SHP77 (cell line): ENCODE results near the gene JAKMIP2.

Source experiments
- DNase-seq, 2 experiments: peaks; one replicate each; lab custom pipeline; 2025; lab: John Stamatoyannopoulos, UW

JAKMIP2 gene

DNA sequence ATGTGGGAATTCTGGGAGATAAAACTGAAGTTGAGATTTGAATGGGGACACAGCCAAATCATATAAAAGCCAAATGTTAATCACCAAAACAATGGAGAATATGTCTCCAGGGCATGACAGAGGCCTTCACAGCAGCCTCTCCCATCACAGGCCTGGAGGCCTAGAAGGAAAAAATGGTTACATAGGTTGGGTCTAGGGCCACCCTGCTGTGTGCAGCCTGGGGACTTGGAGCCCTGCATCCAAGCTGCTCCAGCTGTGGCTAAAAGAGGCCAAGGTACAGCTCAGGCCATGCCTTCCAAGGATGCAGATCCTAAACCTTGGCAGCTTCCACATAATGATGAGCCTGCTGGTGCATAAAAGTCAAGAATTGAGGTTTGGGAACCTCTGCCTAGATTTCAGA is 85.1 kb downstream of the JAKMIP2 start:
- DNase-seq: no peak

DNA sequence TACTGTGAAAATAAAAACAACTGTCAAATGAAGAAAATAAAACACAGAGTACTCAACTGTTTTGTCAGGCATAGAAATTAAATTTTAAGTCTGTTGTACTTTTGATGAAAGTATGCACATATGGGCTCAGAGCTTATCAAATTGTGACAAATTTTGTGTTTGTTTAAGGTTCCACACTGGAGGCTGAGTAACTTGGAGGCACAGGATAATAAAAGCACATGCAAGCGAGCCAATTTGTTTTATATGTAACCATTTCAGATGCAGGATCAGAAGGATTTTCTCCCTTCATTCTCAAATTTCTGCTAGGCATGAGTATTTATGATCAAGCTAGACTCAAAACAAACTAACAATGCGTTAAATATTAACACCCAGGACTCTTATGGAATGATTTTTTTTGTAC is 87.8 kb downstream of the JAKMIP2 start:
- DNase-seq: no peak

GRCh38 chr5:147693233-147693632 is 89.3 kb downstream of the JAKMIP2 start:
- no peak for DNase-seq

DNA sequence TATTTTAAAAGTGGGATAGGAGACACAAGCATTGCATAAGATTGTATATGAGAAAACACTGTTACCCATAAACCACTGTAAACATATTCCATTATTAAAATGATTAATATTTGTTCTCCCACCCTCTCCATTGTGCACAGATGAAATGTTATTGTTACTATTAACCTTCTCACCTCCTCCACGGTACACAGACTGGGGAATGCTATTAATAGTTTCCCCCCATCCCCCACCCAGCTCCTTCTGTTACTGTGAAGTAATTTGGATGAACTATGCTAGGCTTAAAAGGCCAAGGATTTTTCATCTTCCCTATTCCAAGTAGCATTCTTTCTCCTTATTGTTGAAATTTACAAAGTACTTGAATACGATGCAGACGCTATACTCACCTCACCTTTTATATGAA is 91.4 kb downstream of the JAKMIP2 start:
- DNase-seq: no peak

DNA sequence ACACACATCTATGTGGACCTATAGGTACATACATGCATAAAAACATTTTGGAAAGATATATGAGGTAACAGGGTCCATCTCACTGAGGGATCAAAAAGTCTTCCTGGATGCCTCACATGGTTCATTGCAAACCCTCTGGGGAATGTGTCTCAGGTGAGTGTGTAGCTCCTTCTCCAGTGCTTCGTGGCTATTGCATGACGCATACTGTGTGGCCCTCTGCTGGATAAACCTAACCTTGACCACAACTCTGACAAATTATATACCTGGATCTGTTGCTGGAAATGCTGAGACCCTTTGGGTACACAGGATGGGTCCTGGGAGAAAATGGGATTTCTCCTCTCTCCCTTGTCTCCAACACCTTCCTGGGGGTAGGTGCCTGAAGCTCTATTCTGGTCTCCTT is 91.9 kb downstream of the JAKMIP2 start:
- peak; percentile 2 to 16 for DNase-seq

DNA sequence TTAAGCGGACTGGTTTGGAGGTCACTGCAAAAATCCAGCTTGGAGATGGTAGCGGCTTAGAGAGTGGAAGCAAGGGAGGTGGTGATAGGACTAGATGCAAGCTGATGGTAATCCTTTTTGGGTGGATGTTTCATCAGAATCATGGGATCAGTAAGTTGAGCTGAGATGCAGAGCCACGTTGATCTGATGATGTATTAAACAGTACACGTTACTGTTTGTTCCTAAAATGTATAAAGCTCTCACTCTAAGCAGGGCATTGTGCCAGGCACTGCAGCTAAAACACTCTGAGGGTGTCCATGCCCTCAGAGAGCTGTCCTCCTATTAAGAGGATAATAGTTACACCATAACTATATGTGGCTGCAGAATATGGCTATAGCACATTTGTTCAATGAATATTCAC is 93.1 kb downstream of the JAKMIP2 start:
- DNase-seq: no peak

- DNase-seq: no peak
These were observed 93.7 kb downstream of the JAKMIP2 start for GRCh38 chr5:147688656-147689356.

DNA sequence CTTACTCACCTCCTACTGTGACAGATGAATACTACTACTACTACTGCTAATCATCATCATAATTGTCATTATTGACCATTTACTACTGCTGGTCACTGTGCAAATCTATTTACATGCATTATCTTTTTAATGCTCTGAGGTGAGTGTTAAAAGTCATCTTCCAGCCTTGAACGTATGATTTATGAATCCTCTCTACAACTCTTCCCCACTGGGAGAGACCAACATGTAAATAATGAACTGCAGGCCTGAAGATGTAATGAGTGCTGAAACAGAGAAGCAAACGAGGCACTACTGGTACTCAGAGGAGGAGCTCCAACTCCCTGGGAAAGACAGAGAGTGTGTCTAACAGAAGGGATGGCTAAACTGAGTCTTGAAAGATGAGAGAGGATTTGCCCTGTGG is 95.4 kb downstream of the JAKMIP2 start:
- no peak for DNase-seq

- no peak for DNase-seq
These were observed 96.1 kb downstream of the JAKMIP2 start for GRCh38 chr5:147686421-147686820.

GRCh38 chr5:147685993-147686392 is 96.5 kb downstream of the JAKMIP2 start:
- DNase-seq: no peak

- DNase-seq: no peak
These were observed 107.4 kb downstream of the JAKMIP2 start for GRCh38 chr5:147675168-147675567.

DNA sequence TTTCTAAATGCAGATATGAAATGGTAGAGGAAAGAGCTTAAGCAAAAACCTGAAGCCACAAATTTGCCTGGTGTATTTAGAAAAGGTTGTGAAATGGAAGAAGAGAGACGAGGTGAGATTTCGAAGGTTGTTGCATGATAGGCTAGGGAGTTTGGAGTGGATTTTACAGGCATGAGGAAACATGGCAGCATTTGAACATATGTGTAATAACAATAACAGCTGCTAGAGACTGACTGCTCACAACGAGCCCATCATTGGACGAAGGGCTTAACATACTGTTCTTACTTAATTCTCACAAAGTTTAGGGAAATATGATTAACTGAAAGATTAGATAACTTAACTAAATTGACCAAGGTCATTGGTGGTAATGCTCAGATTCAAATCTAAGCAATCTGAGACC is 108.1 kb downstream of the JAKMIP2 start:
- no peak for DNase-seq

- no peak for DNase-seq
These were observed 108.7 kb downstream of the JAKMIP2 start for GRCh38 chr5:147673791-147674190.

GRCh38 chr5:147673266-147673665 is 109.3 kb downstream of the JAKMIP2 start:
- peak; percentile 11 to 18 for DNase-seq

GRCh38 chr5:147671365-147671764 is 111.2 kb downstream of the JAKMIP2 start:
- no peak for DNase-seq

DNA sequence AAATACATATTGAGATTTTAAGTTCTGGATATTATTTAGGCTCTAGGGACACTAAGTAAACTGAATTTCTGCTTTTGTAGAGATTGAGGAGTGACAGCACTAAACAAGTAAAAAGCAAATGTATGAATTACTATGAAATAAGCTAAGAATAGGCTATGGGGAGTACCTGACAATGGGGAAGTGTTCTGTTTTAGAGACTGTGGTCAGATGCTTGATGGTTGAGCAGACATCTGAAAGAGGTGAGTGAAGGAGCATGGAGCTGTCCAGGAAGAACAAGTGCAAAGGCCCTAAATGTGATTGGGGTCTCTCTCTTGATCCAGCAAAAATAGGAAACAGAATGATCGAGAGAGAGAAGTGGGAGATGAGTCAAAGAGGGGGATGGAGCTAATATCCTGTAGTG is 111.7 kb downstream of the JAKMIP2 start:
- DNase-seq: no peak

- DNase-seq: no peak
These were observed 113.2 kb downstream of the JAKMIP2 start for GRCh38 chr5:147669169-147669869.

DNA sequence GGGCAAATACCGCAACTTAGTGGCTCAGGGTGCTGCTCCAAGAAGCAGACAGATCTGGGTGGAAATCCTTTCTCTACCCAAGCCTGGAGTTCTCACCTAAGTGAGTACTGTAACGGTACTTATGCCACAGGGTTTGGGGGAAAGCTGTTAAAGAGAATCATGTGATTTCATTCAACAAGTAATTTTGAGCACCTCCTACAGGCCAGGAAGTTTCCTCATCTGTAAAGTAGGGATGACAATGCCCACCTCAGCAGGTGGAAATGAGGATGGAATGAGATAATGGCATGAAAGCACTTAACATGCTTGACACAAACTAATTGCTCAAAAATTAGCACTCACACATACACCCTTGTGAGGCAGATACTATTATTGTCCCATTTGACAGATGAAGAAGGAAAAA is 114.1 kb downstream of the JAKMIP2 start:
- DNase-seq: no peak

- no peak for DNase-seq
These were observed 115.2 kb downstream of the JAKMIP2 start for GRCh38 chr5:147667363-147667762.

GRCh38 chr5:147666419-147666818 is 116.1 kb downstream of the JAKMIP2 start:
- DNase-seq: no peak

- no peak for DNase-seq
These were observed 121.0 kb downstream of the JAKMIP2 start for GRCh38 chr5:147661541-147661940.

- no peak for DNase-seq
These were observed 123.2 kb downstream of the JAKMIP2 start for GRCh38 chr5:147659166-147659929.
